NCI-H187 (cell line): ENCODE data around the gene CADM1.

Source experiments
- DNase-seq, 2 experiments: peaks; one replicate each; lab custom pipeline; 2025; lab: John Stamatoyannopoulos, UW

Gene CADM1

DNA sequence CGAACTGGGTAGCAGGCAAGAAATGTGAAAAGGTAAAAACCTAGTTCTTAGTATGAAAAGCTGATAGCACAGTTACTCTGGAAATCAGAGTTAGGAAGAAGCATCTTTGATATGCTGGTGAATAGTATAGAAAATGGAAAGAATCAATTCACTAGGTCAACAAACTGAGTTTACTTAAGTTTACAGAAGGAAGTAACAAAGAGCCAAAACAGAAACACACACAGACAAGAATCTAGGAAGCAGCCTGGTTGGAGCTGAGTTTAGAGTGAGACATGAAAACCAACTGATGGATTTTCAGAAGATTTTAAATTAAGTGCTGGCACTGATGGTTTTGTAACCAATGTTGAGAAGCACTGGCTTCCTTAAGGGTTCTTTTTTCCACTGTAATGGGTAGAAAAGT is 296.3 kb downstream of the CADM1 start:
- DNase-seq = no peak

DNA sequence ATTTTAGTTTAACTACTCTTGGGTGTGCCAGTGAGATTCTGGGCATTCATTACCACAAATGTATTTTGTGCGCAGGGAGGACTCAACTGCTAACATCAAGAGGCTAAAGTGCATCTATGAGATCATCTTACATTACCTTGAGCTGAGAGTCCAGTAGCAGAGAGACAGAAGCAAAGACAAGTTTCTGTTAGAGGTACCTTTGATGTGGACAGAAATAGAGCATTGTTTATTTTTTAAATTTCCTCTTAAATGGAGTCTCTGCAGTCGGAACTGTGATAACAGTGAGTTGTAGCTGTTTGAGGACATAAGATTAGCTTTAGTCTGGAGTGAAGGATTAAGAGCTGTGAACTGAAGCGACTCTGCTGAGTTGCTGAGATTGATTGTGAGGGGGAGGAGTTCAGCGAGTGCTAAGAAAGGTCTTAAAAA is 297.0 kb downstream of the CADM1 start:
- DNase-seq = peak; percentile 54 to 60

DNA sequence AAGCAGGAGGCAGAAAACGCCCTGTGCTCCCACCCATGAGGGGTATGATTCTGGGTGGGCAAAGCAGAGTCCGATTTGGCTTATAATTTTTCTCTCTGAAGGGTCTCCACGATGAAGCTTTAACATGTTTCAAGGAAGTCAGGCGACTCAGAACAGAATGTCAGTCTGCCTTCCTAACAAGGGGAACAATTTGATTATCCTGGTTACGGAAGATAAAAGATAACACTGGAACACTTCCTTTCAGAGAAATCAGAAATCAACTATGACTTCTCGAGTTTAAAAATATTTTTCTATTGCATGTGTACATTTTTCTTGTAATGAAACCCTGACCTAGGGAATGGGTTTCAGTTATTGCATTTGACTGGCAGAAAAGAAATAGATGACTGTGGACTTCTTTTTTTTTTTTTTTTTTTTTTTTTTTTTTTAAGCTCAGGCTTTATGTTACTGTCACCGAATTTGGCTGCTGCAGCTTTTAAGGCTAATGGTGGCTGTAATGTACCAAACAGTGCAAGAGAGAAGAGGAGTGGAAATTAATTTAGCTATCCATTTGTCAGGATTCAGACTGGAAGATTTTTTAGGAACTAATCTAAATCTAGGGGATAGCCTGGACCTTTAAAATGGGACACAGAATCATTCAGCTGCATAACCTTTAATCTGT is 297.7 kb downstream of the CADM1 start:
- peak in 1 of 2 experiments; percentile 60 for DNase-seq

DNA sequence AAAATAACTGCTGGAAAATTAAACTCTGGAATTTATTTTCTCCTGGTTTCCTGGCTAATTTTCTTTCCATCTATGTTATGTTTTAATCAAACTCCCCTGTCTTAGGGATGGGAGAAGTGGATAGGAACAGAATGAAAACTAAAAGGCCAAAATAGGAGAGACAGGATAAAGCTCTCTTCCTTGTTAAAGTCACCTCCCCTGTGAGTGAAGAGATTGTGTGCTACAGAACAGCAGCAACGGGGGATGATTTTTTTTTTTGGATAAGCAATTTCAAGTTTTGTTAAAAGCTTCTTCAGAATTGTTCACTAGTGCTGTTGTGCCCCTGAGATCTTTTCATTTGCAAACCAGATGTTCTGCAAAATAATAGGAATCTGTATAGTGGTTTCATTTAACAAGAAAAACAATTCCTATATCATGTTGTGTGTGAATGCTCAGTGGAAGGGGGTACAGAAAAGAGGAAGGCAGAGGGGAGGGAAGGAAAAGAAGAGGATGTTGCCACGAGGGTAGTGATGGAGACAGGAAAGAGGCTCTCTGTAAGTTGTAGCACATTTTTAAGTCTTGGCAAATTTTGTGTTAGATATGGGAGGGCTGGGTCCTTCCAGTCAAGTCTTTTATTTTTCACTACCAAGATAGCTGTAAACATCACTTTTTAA is 301.2 kb downstream of the CADM1 start:
- DNase-seq = no peak

DNA sequence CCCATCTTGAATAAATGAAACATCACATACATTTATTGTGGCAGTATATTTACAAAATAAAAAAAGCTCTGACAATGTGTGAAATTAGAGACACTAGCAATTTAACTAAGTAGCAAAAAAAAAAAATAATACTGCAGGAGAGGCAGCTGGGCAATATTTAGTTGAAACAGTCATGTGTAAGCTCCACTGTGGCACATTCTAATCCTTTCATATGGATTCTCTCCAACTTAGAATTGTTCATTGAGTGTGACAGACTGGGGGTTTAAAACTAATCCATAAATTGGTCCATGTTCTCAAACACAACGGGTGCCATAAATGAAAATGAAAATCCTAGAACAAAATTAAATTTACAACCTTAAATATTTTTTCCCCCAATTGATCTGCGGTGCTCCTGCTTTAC is 302.1 kb downstream of the CADM1 start:
- DNase-seq = no peak

DNA sequence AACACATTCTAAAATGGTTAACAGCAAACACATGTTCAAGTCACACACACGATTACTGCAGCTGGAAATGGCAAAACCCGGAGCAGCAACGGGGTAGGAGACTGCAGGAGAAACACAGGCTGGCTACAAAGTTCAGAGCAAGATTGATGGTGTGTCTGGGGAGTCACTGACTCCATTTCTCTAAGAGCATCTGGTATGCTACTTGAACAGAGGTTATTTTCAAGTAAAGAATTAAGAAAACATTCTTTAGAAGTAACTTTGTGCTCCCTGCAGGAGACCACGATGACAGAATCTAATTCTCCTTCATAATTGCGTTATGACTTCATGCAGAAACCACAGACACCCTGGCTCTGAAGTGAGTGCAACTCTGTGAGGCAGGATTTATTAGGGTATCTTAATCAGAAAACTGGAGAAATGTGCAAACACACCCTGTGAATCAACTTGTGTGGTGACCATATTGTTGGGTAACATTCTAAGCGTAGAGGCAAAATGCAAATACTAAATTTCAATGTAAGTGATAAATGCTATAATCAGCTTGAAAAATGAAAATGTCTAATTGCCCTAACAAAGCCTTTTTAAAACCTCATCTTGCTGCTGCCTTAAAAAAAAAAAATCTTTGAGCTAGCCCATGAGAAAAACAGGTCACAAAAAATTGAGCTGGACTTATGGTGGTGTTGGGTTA is 303.0 kb downstream of the CADM1 start:
- DNase-seq = no peak

DNA sequence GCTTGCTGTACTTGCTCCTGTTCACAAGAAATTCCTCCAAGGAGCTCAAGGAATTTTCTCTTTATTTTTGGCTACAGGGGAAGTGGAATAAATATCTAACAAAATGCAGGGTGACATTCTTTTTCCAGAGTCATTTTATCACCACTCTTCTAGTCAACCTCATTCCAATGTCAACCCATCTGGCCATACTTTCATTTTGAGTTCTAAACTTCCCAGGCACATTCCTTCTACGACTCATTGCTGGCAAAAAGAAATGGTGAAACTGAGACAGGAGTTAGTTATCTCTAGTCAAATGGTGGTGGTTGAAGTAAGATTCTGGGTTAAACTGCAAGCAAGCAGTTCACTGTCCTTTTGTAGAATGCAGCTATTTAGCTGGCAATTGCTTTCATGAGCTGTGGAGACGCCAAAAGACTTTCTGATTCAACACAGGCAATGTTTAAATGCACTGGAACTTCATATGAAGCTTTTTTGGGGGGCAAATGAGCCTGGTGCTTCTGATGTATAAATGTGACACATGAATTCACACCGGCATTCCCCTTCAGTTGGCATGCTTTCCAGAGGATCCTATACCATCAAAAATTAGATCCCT is 304.6 kb downstream of the CADM1 start:
- DNase-seq = no peak

DNA sequence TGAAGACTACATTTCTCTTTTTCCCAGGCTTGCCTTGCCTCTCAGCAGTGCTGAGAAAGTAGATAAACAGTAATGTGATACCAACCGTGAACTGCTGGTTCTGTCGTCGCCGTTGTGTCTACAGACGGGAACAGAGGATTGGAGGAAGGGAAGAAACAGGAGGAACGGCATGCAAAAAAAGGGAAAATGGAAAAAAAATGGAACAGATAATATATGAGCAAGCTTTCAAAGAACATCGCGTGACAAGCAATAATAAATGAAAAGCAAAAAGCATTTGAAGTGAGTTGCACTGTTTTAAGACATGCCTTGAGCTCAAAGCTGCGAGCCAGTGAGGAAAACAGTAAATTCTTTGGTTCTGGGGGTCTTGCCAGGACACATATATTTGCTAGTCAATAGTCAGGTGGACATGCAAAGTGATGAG is 305.9 kb downstream of the CADM1 start:
- DNase-seq = peak; percentile 41 to 58

DNA sequence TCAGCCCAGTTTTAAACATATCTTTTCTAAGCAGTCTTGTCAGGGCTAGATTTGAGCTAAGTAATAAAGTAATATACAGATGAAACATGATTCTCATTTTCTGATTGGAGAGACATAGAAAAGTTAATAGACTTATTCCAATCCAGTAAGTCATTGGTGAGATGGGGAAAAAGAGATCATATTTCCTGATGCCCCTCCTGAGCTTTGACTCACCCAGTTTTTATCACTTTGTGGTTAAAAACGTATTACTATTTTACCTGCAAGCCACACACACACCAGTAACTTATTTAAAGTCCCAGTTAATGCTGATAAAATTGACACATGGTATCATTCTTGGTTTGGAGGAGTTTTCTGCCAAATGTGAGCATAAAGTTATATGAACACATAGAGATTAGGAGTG is 306.8 kb downstream of the CADM1 start:
- DNase-seq = no peak

DNA sequence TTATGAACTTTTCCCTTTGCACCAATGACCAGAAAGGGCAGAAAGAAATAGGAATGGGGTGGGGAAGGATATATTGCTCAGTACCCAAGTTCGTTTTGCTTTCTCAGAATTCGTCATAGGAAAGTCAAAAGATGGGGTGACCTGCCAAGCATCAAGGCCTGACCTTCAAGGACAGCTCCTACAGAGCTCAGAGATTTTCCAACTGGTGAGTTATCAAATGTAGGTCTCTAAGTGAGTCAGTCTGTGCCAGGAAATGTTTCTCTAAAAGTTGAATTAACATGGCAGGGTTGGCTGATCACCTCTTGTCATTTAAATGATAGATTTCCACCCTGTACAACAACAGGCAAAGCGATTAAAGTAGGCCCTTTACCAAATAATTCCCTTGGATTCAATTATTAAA is 307.2 kb downstream of the CADM1 start:
- no peak for DNase-seq

DNA sequence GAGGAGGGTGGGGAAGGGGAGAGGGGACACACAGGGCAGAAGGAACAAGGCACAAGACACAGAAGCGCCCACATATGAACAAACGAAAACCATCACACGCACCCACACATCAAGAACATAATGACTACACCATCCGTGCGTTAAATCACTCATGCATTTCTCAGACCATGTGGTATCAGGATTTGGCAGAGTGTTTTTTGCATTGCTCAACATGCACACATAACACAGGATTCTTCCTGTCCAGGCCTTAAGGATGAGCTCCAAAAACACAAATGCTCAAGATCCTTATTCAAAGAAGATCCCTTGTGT is 309.5 kb downstream of the CADM1 start:
- DNase-seq = no peak

DNA sequence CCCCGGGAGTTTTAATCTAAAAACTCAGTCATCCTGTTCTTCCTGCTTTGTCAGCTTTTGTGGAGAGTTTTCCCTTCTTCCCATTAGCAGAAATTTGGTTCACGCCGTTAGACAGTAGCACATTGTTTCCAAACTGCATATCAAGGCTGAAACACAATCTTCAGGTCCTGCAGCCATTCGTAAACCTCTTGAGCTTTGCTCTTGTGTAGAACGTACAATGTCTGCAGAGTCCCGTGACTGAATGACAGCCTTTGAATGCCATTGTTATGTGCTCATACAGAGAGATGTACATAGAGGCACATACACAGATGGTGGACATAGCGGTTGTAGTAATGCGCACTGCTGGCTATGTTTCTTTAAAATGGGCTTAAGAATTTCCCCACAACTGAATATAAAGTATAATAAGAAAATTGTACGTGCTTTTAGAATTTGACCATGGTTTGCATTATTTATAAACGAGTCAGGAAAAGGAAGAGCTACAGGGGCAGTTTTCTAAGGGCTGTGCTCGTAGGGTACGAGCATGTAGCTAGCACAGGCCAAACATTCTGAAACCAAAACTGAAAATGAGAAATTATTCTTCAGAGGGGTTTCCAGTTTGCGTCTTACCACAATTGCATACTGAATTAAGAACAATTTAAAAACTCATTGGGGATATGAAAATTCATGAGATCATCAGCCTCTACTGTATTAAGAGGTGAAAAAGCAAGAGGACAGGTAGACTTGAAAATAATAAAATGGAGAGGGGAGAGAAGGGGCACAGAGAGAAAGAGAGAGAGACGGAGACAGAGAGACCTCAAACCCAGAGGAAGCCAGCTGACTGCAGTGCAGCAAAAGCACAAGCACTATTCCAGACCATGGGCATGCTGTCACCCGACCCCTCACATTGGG is 310.1 kb downstream of the CADM1 start:
- DNase-seq = peak; percentile 17 to 31

DNA sequence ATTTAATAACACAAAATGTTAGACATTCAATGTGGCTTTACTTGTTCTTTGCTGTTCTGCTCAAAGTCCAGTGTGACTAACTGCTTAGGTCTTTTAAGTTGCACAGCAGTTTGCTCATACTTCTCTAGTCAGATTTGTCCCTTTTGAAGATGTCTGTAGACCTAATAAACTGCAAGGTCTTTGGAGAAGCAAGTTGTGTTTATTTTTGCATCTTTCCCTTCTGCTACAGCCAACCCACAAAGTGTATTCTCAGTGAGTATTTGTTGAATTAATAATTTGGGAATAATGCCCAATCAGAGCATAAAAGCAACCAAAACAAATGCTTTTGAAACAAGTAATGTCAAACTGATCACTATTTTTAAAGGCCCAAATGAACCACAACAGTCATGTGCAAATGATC is 312.5 kb downstream of the CADM1 start:
- no peak for DNase-seq

DNA sequence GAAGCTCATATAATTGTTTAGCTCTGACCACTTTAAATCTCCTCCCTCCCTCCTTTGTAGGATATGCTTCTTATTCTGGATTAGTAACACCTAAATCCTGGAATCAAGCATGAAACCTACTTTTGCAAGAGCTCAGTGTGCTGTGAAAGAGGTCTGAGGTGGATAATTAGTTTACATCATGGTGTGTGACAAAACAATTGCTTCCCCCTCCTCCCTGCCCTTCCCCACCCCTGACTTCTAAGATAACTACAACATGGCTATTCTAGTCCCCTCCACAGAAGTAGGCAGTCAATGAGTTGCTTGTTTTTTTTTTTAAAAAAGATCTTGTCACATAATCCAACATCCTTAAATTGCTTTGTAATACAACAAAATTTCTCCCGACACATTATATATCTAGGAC is 314.0 kb downstream of the CADM1 start:
- no peak for DNase-seq

DNA sequence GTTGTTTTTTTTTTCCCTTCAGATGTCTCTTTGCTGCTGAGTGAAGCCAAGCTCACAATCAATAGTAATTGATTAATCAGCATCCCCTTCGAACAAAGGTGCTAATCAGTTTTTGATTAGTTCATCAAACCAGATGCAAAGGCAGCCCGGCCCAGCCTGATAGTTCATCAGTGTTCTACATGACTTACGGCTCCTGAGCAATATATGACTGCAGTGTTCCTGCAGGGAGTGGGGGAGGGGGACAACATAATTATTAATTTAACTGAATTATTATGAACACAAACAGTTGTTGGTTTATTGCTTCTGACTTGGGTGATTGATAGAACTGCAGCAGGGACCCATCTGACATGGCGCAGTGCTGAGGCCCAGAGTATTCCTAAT is 315.3 kb downstream of the CADM1 start:
- DNase-seq = no peak

DNA sequence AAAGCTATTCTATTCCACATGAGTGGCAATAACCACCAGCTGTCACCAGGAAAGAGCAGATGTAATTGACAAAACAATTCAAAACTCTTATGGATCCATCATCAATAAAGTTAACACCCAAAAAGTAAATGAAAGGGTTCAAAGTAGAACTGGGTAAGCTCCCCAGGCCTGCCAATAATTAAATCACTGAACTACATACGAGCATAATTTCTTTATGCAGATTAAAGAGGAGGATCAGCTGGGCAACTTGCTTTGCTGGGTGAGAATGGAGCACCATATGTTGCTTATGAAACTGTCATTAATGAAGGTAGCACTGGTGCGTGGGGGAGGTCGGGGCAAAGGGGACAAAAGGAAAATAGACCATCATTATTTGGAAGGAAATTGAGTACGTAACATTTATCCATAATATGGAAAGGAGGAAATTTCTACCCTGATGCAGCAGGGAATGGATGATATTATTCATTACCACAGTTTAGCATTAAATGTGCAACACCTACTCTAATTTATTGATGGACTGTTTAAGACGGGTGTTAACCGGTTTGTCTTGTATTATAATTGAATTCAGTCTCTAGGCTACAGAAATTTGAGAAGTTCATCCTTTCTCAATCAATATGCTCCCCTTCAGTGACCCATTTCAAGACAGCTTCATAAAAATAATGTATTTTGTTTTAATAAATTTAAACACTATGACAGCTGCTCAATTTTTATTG is 315.9 kb downstream of the CADM1 start:
- DNase-seq = no peak

DNA sequence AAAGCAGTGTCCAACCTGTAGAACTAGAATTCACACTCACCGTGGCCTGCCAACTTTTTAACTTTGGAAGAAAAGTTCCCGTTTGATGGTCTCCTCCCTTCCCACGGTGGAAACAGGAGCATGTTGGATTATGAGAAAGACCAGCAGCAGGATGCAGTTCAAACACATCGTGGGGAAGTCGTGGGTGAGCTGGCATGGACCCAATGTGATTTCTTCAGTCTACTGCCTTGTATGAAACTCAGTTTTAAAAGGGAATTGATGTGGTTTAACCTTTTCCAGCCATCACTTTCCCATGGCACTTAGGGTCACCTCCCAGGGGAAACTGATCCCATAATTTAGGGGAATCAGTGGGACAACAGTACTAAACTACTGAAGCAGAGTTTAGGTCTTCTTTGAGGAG is 318.3 kb downstream of the CADM1 start:
- DNase-seq = no peak

DNA sequence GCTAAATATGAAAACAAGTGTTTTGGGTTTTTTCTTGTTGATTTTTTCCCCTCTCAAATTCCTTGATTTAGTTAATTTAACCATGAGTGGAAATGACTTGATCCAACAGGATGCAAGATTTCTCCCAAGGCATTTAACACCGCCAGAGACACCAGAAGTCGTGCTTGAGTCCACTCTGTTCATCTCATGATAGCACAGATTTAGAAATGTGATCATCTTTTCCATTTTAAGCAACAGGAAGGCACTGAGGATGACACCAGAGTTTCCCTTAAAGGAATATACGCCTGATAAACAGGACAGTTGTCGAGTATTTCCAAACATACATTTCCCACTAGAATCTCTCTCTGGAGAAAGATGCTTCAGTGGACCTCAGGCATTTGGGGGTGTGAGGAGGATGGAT is 318.7 kb downstream of the CADM1 start:
- DNase-seq = no peak

DNA sequence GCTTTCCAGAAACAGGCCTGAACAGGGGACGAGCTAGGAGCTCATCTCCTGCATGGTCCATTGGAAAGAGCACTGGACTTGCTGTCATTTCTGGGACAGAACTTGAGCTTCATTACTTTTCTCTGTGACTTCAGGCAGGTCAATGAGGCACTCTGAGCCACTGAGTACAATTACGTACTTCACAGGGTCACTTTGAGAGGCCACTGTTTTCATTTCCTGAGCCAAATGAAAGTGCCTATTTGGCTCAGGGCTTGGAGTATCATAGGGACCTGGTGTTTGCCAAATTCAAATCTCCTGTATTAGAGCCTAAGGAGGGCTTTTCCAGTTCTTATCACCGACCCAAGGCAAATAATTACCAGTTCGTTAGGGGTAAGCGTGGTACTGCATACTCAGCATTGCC is 319.3 kb downstream of the CADM1 start:
- DNase-seq = no peak

DNA sequence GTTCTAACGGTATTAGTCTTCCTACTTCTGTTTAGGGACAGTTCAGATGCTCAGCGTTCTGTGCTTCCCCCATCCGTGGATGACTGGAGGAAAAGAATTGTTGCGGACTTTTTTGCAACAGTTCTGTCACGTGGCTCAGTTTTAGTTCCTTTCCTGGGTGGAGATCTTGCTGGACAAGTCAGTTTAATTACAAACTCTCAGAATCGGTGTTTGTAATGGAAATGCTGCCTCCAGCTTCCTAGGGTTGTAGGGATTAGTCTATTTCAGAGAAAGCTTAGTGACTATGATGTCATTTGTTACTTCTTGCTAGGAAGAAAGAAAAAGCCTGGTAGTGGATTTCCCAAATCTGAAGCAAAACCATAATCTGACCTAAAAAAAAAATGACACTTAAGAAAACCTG is 320.4 kb downstream of the CADM1 start:
- no peak for DNase-seq

DNA sequence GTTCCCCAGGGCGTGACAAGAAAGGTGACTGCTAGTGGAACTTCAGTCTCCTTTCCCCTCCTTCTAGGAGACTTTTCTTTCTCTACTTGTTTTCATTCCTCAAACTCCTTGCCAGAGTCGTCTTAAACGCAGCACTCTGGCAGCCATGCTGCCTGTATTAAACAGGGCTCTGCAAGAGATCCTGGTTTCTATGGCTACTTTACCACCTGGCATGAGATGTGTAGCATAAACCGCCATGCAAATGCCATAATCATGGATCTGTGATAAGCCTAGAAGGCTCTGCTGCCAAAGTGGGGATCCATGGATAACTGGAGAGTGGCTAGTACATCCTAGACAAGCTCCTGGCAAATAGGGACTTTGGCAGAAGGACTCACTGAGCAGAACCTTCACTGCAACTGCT is 321.1 kb downstream of the CADM1 start:
- no peak for DNase-seq
